ENCODE data around the gene TMPRSS3.

Gene TMPRSS3

GRCh38 chr21:42435401-42435800, 39.5 kb upstream of the TMPRSS3 start:
- no peak for DNase-seq
- TF ChIP-seq GATA1 (IDR thresholded peaks at IDR 0.05; ENCODE audit: low read depth, low read length) (no peak), POLR2A (IDR thresholded peaks at IDR 0.05; ENCODE audit: low read length) (no peak)

GRCh38 chr21:42434884-42435283, 39.0 kb upstream of the TMPRSS3 start:
- no peak for TF ChIP-seq POLR2A (IDR thresholded peaks at IDR 0.05; ENCODE audit: low read length)
- TF ChIP-seq GATA1 (IDR thresholded peaks at IDR 0.05; ENCODE audit: low read depth, low read length), result no peak

GRCh38 chr21:42433946-42434551, 38.2 kb upstream of the TMPRSS3 start:
- TF ChIP-seq POLR2A (IDR thresholded peaks at IDR 0.05; ENCODE audit: low read length) (peak; percentile 24), GATA1 (IDR thresholded peaks at IDR 0.05; ENCODE audit: low read depth, low read length) (no peak)
- DNase-seq, result peak; percentile 91

More at GRCh38 chr21:42434884-42435283, 39.0 kb upstream of the TMPRSS3 start:
- no peak for DNase-seq

- no peak for DNase-seq
- TF ChIP-seq GATA1 (IDR thresholded peaks at IDR 0.05; ENCODE audit: low read depth, low read length) (no peak), POLR2A (IDR thresholded peaks at IDR 0.05; ENCODE audit: low read length) (no peak)
Observed at GRCh38 chr21:42432695-42433094, 36.8 kb upstream of the TMPRSS3 start.

- TF ChIP-seq POLR2A (IDR thresholded peaks at IDR 0.05; ENCODE audit: low read length) (no peak), GATA1 (IDR thresholded peaks at IDR 0.05; ENCODE audit: low read depth, low read length) (no peak)
- DNase-seq, result no peak
Observed at GRCh38 chr21:42431196-42431595, 35.3 kb upstream of the TMPRSS3 start.

- no peak for TF ChIP-seq GATA1 (IDR thresholded peaks at IDR 0.05; ENCODE audit: low read depth, low read length)
- TF ChIP-seq POLR2A (IDR thresholded peaks at IDR 0.05; ENCODE audit: low read length), result no peak
Observed at GRCh38 chr21:42430521-42430920, 34.7 kb upstream of the TMPRSS3 start.

GRCh38 chr21:42429856-42430255, 34.0 kb upstream of the TMPRSS3 start:
- DNase-seq, result no peak
- TF ChIP-seq POLR2A (IDR thresholded peaks at IDR 0.05; ENCODE audit: low read length), result no peak

More at GRCh38 chr21:42430521-42430920, 34.7 kb upstream of the TMPRSS3 start:
- DNase-seq, result no peak

GRCh38 chr21:42429021-42429420, 33.2 kb upstream of the TMPRSS3 start:
- DNase-seq, result no peak
- no peak for TF ChIP-seq GATA1 (IDR thresholded peaks at IDR 0.05; ENCODE audit: low read depth, low read length)
- TF ChIP-seq POLR2A (IDR thresholded peaks at IDR 0.05; ENCODE audit: low read length), result no peak

GRCh38 chr21:42427809-42428419, 32.1 kb upstream of the TMPRSS3 start:
- peak in 1 of 2 experiments; percentile 44 for DNase-seq
- no peak for TF ChIP-seq POLR2A (IDR thresholded peaks at IDR 0.05; ENCODE audit: low read length)
- TF ChIP-seq GATA1 (IDR thresholded peaks at IDR 0.05; ENCODE audit: low read depth, low read length), result no peak

GRCh38 chr21:42426876-42427480, 31.1 kb upstream of the TMPRSS3 start:
- TF ChIP-seq GATA1 (IDR thresholded peaks at IDR 0.05; ENCODE audit: low read depth, low read length) (no peak), POLR2A (IDR thresholded peaks at IDR 0.05; ENCODE audit: low read length) (no peak)
- no peak for DNase-seq

GRCh38 chr21:42426424-42426823, 30.6 kb upstream of the TMPRSS3 start:
- TF ChIP-seq GATA1 (IDR thresholded peaks at IDR 0.05; ENCODE audit: low read depth, low read length) (no peak), POLR2A (IDR thresholded peaks at IDR 0.05; ENCODE audit: low read length) (no peak)
- no peak for DNase-seq

- no peak for DNase-seq
- TF ChIP-seq POLR2A (IDR thresholded peaks at IDR 0.05; ENCODE audit: low read length), result no peak
- no peak for TF ChIP-seq GATA1 (IDR thresholded peaks at IDR 0.05; ENCODE audit: low read depth, low read length)
Observed at GRCh38 chr21:42425591-42425990, 29.7 kb upstream of the TMPRSS3 start.

- no peak for DNase-seq
- TF ChIP-seq POLR2A (IDR thresholded peaks at IDR 0.05; ENCODE audit: low read length) (no peak), GATA1 (IDR thresholded peaks at IDR 0.05; ENCODE audit: low read depth, low read length) (no peak)
Observed at GRCh38 chr21:42424914-42425541, 29.2 kb upstream of the TMPRSS3 start.

- DNase-seq, result no peak
- TF ChIP-seq POLR2A (IDR thresholded peaks at IDR 0.05; ENCODE audit: low read length) (no peak), GATA1 (IDR thresholded peaks at IDR 0.05; ENCODE audit: low read depth, low read length) (no peak)
Observed at GRCh38 chr21:42423685-42424084, 27.8 kb upstream of the TMPRSS3 start.

Measured in erythroblast (primary cell).